K562 (cell line): ENCODE results near the gene TMED8. TPM values are rescaled to one million over a fixed set of nuclear protein-coding genes. Genes with fewer than 3 reads are reported as not detected.

Experiments used
- ATAC-seq: fragments of 200-7000 bp; cut with Tn5 transposase; 3 replicates; pipeline ENCODE4 v1.9.1; 2020; ENCODE audit warnings: moderate library complexity
- BruUV-seq: library from RNA; stranded (reverse); fragments of 400-500 nt; replicated peaks from 2 replicates; lab custom pipeline; 2021; lab: Mats Ljungman, UMichigan
- CTCF ChIA-PET: fragments of 300-600 bp; formaldehyde crosslinking; extraction: SDS; loops from one replicate; lab custom pipeline; 2021; ENCODE audit warnings: low intra/inter-chr PET ratio; lab: Yijun Ruan, JAX
- POLR2A ChIA-PET: fragments of 300-600, 350-650 bp; sonication (Branson Sonifier 250); formaldehyde crosslinking; extraction: SDS; loops from one replicate; lab custom pipeline; 2021; ENCODE audit warnings: antibody characterized with exemption, inconsistent platforms; lab: Yijun Ruan, JAX
- DNase-seq, 4 experiments: peaks; one replicate each; pipeline versions ENCODE4 v3.0.0 to v3.0.0-alpha.2; 2011 to 2018; ENCODE audit warnings: low spot score in 3 of 4, mixed read lengths in 3 of 4; ENCODE audit errors: extremely low read depth in 1 of 4
- FAIRE-seq: peaks from 2 replicates; lab custom pipeline; 2011; peaks lifted over from hg19 to GRCh38; lab: Jason Lieb, UNC
- H2AFZ ChIP-seq: 2 replicates; pipeline ENCODE4 v1.6.0; 2011; ENCODE audit warnings: low read depth, low read length, control low read depth, inconsistent platforms
- H3K27ac ChIP-seq: fragments of 200-600 bp; 3 replicates; pipeline ENCODE4 v1.8.0; 2011; ENCODE audit warnings: low read depth, mild to moderate bottlenecking, control low read depth, inconsistent platforms, low read length, moderate library complexity, mixed read lengths; ENCODE audit errors: extremely low read depth
- H3K27me3 ChIP-seq, 2 experiments: fragments of 300-600 bp in 1 of 2; 2 replicates in 1 of 2; 3 replicates in 1 of 2; pipeline versions ENCODE4 v1.6.0 to v1.8.0; 2011; ENCODE audit warnings: inconsistent platforms in 2 of 2, low read length in 2 of 2, mild to moderate bottlenecking in 1 of 2, mixed read lengths in 1 of 2, moderate library complexity in 1 of 2; ENCODE audit not compliant: control insufficient read depth in 2 of 2, insufficient read depth in 2 of 2
- H3K36me3 ChIP-seq: fragments of 300-600 bp; 3 replicates; pipeline ENCODE4 v1.8.0; 2011; ENCODE audit warnings: mild to moderate bottlenecking, low read length, inconsistent platforms; ENCODE audit not compliant: control insufficient read depth, insufficient read depth
- H3K4me1 ChIP-seq, 2 experiments: fragments of 200-600 bp in 1 of 2; replicated peaks in 1 of 2; 2 replicates in 1 of 2; 3 replicates in 1 of 2; pipeline versions ENCODE4 v1.5.1 to v1.8.0; 2011; ENCODE audit warnings: inconsistent platforms in 2 of 2, low read length in 2 of 2, mild to moderate bottlenecking in 1 of 2, mixed read lengths in 1 of 2, moderate library complexity in 1 of 2; ENCODE audit not compliant: control insufficient read depth in 2 of 2, insufficient read depth in 2 of 2
- H3K4me2 ChIP-seq: 2 replicates; pipeline ENCODE4 v1.6.1; 2011; ENCODE audit warnings: low read length, control low read depth, inconsistent platforms, mixed read lengths; ENCODE audit not compliant: insufficient read depth
- H3K4me3 ChIP-seq: fragments of 200-600 bp; sonication (generic), shearing (Covaris generic); 2 replicates; pipeline ENCODE4 v1.5.1; 2016; ENCODE audit warnings: control low read depth, inconsistent platforms
- H3K79me2 ChIP-seq: fragments of 200-600 bp; 3 replicates; pipeline ENCODE4 v1.8.0; 2011; ENCODE audit warnings: low read length, inconsistent platforms; ENCODE audit not compliant: control insufficient read depth, insufficient read depth
- H3K9ac ChIP-seq, 2 experiments: 2 replicates each; pipeline versions ENCODE4 v1.6.0 to v1.6.1; 2011; ENCODE audit warnings: low read depth in 2 of 2, low read length in 2 of 2, control low read depth in 1 of 2, inconsistent platforms in 1 of 2, mild to moderate bottlenecking in 1 of 2, mixed read lengths in 1 of 2; ENCODE audit not compliant: insufficient read depth in 1 of 2
- H3K9me1 ChIP-seq: one replicate; pipeline ENCODE4 v1.6.0; 2011; ENCODE audit warnings: inconsistent platforms, mild to moderate bottlenecking, low read length, moderate library complexity; ENCODE audit not compliant: control insufficient read depth, insufficient read depth
- H3K9me3 ChIP-seq: replicated peaks from 2 replicates; pipeline ENCODE4 v1.5.1; 2011; ENCODE audit warnings: low read depth, low read length, inconsistent platforms; ENCODE audit not compliant: control insufficient read depth, insufficient read depth
- H4K20me1 ChIP-seq: replicated peaks from 2 replicates; pipeline ENCODE4 v1.6.1; 2011; ENCODE audit warnings: low read length, inconsistent platforms, mixed read lengths; ENCODE audit not compliant: control insufficient read depth, insufficient read depth
- BRCA1 ChIP-seq, 2 experiments: fragments of 450-650 bp in 1 of 2; sonication (generic) in 1 of 2; formaldehyde crosslinking in 1 of 2; IDR thresholded peaks; 2 replicates each; pipeline versions ENCODE4 v1.5.0 to v1.6.1; 2017 to 2020; ENCODE audit warnings: mild to moderate bottlenecking in 1 of 2, missing genetic modification reagents in 1 of 2
- ELK3 ChIP-seq: fragments of 450-650 bp; formaldehyde crosslinking; IDR thresholded peaks from 2 replicates; pipeline ENCODE4 v1.4.0; 2020; ENCODE audit warnings: mild to moderate bottlenecking
- MAFF ChIP-seq: IDR thresholded peaks from 2 replicates; pipeline ENCODE4 v1.6.1; 2012; ENCODE audit warnings: low read length, improper control_type of control experiment
- NCOA6 ChIP-seq: fragments of 450-650 bp; IDR thresholded peaks from 2 replicates; pipeline ENCODE4 v1.6.1; 2017; ENCODE audit warnings: mild to moderate bottlenecking
- RFX1 ChIP-seq: fragments of 450-650 bp; IDR thresholded peaks from 2 replicates; pipeline ENCODE4 v1.6.1; 2016; ENCODE audit warnings: mild to moderate bottlenecking, moderate library complexity
- RHOXF2B ChIP-seq: fragments of 250-450 bp; sonication (Bioruptor Pico); conservative IDR thresholded peaks from 2 replicates; pipeline ENCODE4 v1.5.1; 2021
- SAFB ChIP-seq: fragments of 200-400 bp; formaldehyde crosslinking; IDR thresholded peaks from 2 replicates; pipeline ENCODE4 v1.6.1; 2017; ENCODE audit warnings: low read depth, low read length, borderline replicate concordance
- TARDBP ChIP-seq: fragments of 450-650 bp; IDR thresholded peaks from 2 replicates; pipeline ENCODE4 v1.6.1; 2016
- ZNF436 ChIP-seq: fragments of 250-450, 450-650 bp; sonication (Bioruptor Pico); formaldehyde crosslinking; IDR thresholded peaks from 2 replicates; pipeline ENCODE4 v1.7.0; 2020; ENCODE audit warnings: mild to moderate bottlenecking
- ZNF449 ChIP-seq: fragments of 250-450 bp; sonication (Bioruptor Pico); IDR thresholded peaks from 2 replicates; pipeline ENCODE4 v1.8.0; 2022; ENCODE audit warnings: moderate library complexity, mild to moderate bottlenecking, inconsistent platforms
- WGBS: fragments of 100-300 bp; shearing (Covaris generic); methylation state at CpG from one replicate; pipeline ENCODE4 v1.1.6; 2016; ENCODE audit warnings: low coverage, mixed read lengths; ENCODE audit not compliant: insufficient coverage; ENCODE audit errors: missing lambda C conversion rate; 5-methylcytosine and 5-hydroxymethylcytosine counted together
- in situ Hi-C: fragments of 300-500 bp; cut with MboI; formaldehyde crosslinking; loops from 4 replicates; pipeline ENCODE4 v1.15.0; 2018; ENCODE audit warnings: inconsistent platforms, mixed read lengths
- intact Hi-C: fragments of 100-400 bp; cut with micrococcal nuclease; formaldehyde crosslinking; loops from 2 replicates; pipeline ENCODE4 v1.14.2; 2022
- polyA plus RNA-seq, 8 experiments: library from polyadenylated mRNA; depleted of rRNA in 4 of 8; stranded (reverse) in 5 of 8; unstranded in 3 of 8; fragments of >200 nt; fragmentation: Nextera tagmentation in 2 of 8; fragmentation: Illumina TruSeq in 1 of 8; extraction: Ambion mirVana in 2 of 8; extraction: Trizol in 1 of 8; gene quantifications; 2 replicates each; pipeline versions ENCODE4 v1.2.1 to v1.2.3, GENCODE V29; 2011 to 2014; ENCODE audit warnings: inconsistent platforms in 1 of 8, missing spikeins in 1 of 8
- total RNA-seq, 7 experiments: library from RNA; depleted of rRNA in 6 of 7; stranded (reverse); fragments of >200 nt in 6 of 7; fragmentation: Illumina TruSeq in 2 of 7; extraction: Trizol in 2 of 7; gene quantifications; 2 replicates each; pipeline versions ENCODE4 v1.2.1 to v1.2.3, GENCODE V29; 2011 to 2021; ENCODE audit warnings: low replicate concordance in 1 of 7
- TF ChIP-seq, protein P1 (sequence below), 2 experiments: IDR thresholded peaks in 1 of 2; conservative IDR thresholded peaks in 1 of 2; 2 replicates each; pipeline ENCODE4 v1.6.1; 2016; ENCODE audit warnings: low read depth in 2 of 2, mild to moderate bottlenecking in 1 of 2, missing compliant biosample characterization in 1 of 2, missing genetic modification characterization in 1 of 2, moderate library complexity in 1 of 2

The TMED8 gene
- total and polyA plus RNA-seq, 9 of the 15 experiments (the other 6 are each of a cell fraction or from before 2014, with no cell fraction given) = 3.3 to 17.4 (median 12.0) TPM

- no peak for TF ChIP-seq ELK3 (CRISPR knock-in tag)
- TF ChIP-seq ZNF436 = no peak
- TF ChIP-seq ZNF449 = no peak
- no peak for TF ChIP-seq MAFF
Observed at GRCh38 chr14:77335576-77335975, 41.3 kb downstream of the TMED8 start (continued).

- Histone ChIP-seq H3K36me3 (no peaks in the 10 kb centered on the region), H2AFZ (no peak overlapping the region), H3K4me1 (peaks cover 0 to 7% of the 10 kb centered on the region in 2 experiments; a peak in 3 of 5 replicates), H3K9me3 (no peaks in the 10 kb centered on the region), H3K4me2 (no peak overlapping the region), H3K4me3 (no peak overlapping the region), H3K27ac (no peak overlapping the region), H3K27me3 (no peaks in the 10 kb centered on the region), H3K79me2 (no peaks in the 10 kb centered on the region), H3K9me1 (no peaks in the 10 kb centered on the region), H3K9ac (peak overlapping the region in 1 of 2 experiments; percentile 64; a peak in 1 of 4 replicates), H4K20me1 (no peaks in the 10 kb centered on the region)
- BruUV-seq = no TSS peak
- DNase-seq (no peak), FAIRE-seq (no peak), ATAC-seq (no peak)
- 91% methylated on average over 4 of the region's 7 CpGs for WGBS
- intact Hi-C loops = loop anchor here (10.0 kb wide), 2 partner anchors 205 to 275 kb away; no protein-coding TSS in a partner anchor
- ChIA-PET CTCF (no interaction called here), POLR2A (interaction anchor here (0.6 to 1.1 kb wide), 2 partner anchors 9 to 957 kb away, joined by 3 read pairs; no protein-coding TSS in a partner anchor)
- TF ChIP-seq SAFB = no peak
- no peak for TF ChIP-seq TARDBP
- TF ChIP-seq NCOA6 = no peak
- peak; percentile 39; the same call in 1 of the 2 replicates for TF ChIP-seq RFX1
- TF ChIP-seq, protein P1, sequence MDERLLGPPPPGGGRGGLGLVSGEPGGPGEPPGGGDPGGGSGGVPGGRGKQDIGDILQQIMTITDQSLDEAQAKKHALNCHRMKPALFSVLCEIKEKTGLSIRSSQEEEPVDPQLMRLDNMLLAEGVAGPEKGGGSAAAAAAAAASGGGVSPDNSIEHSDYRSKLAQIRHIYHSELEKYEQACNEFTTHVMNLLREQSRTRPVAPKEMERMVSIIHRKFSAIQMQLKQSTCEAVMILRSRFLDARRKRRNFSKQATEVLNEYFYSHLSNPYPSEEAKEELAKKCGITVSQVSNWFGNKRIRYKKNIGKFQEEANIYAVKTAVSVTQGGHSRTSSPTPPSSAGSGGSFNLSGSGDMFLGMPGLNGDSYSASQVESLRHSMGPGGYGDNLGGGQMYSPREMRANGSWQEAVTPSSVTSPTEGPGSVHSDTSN (CRISPR knock-in tag; IDR thresholded peaks at IDR 0.05; ENCODE audit: low read depth) = no peak
- TF ChIP-seq, protein P1 (tag; conservative IDR thresholded peaks at IDR 0.05; ENCODE audit: low read depth) = no peak
- no peak for TF ChIP-seq BRCA1 (IDR thresholded peaks at IDR 0.05)
- no peak for TF ChIP-seq BRCA1 (CRISPR knock-in tag; IDR thresholded peaks at IDR 0.05)
- TF ChIP-seq RHOXF2B = no peak
- in situ Hi-C loops = no loop called here
Observed at GRCh38 chr14:77329872-77330271, 47.0 kb downstream of the TMED8 start.
